Parathyroid adenoma (tissue), 2 donors: ENCODE results near the gene TPPP3.

Source experiments
- H2AFZ ChIP-seq: fragments of 300-600 bp; sonication (generic); one replicate; pipeline ENCODE4 v1.7.0; 2017; ENCODE audit warnings: antibody characterized with exemption, mild to moderate bottlenecking
- H3K27ac ChIP-seq: fragments of 300-600 bp; sonication (generic); one replicate; pipeline ENCODE4 v1.7.0; 2017
- H3K27me3 ChIP-seq: fragments of 300-600 bp; sonication (generic); one replicate; pipeline ENCODE4 v1.7.0; 2017; ENCODE audit warnings: low read length; ENCODE audit not compliant: control insufficient read depth, insufficient read depth
- H3K36me3 ChIP-seq: fragments of 300-600 bp; sonication (generic); one replicate; pipeline ENCODE4 v1.7.0; 2017; ENCODE audit warnings: low read length; ENCODE audit not compliant: control insufficient read depth, insufficient read depth
- H3K4me1 ChIP-seq: fragments of 300-600 bp; sonication (generic); one replicate; pipeline ENCODE4 v1.7.0; 2017; ENCODE audit warnings: control low read depth
- H3K4me2 ChIP-seq: fragments of 300-600 bp; sonication (generic); one replicate; pipeline ENCODE4 v1.7.0; 2017; ENCODE audit warnings: low read length
- H3K4me3 ChIP-seq: fragments of 300-600 bp; sonication (generic); one replicate; pipeline ENCODE4 v1.7.0; 2017; ENCODE audit warnings: low read depth, low read length
- H3K79me2 ChIP-seq: fragments of 300-600 bp; sonication (generic); one replicate; pipeline ENCODE4 v1.7.0; 2017; ENCODE audit warnings: control low read depth
- H3K9ac ChIP-seq: fragments of 300-600 bp; sonication (generic); one replicate; pipeline ENCODE4 v1.7.0; 2017; ENCODE audit warnings: mild to moderate bottlenecking
- H3K9me3 ChIP-seq: fragments of 300-600 bp; sonication (generic); one replicate; pipeline ENCODE4 v1.7.0; 2017; ENCODE audit warnings: low read length; ENCODE audit not compliant: control insufficient read depth
- CTCF ChIP-seq: fragments of 300-600 bp; sonication (generic); IDR thresholded peaks from one replicate; pipeline ENCODE4 v1.7.0; 2017; ENCODE audit warnings: antibody characterized with exemption, mild to moderate bottlenecking
- donor health status: primary hyperparathyroidism.

TPPP3 gene

GRCh38 chr16:67393788-67394154 is 473 bp upstream of the TPPP3 start:
- peak overlapping the region; percentile 76 for H3K4me2 ChIP-seq
- H3K79me2 ChIP-seq, result no peaks in the 10 kb centered on the region
- no peaks in the 10 kb centered on the region for H3K9me3 ChIP-seq
- peak overlapping the region; percentile 34 for H3K27ac ChIP-seq
- H3K27me3 ChIP-seq, result no peaks in the 10 kb centered on the region
- no peak overlapping the region for H3K9ac ChIP-seq
- peak overlapping the region; percentile 69 for H2AFZ ChIP-seq
- TF ChIP-seq CTCF, result no peak
- H3K4me1 ChIP-seq, result peaks cover 17% of the 10 kb centered on the region
- no peaks in the 10 kb centered on the region for H3K36me3 ChIP-seq
- peak overlapping the region; percentile 64 for H3K4me3 ChIP-seq

GRCh38 chr16:67392301-67393059 is 818 bp downstream of the TPPP3 start:
- H3K9me3 ChIP-seq, result no peaks in the 10 kb centered on the region
- no peak overlapping the region for H3K27ac ChIP-seq
- H3K9ac ChIP-seq, result no peak overlapping the region
- H3K4me3 ChIP-seq, result peak overlapping the region; percentile 64
- H3K4me1 ChIP-seq, result peaks cover 17% of the 10 kb centered on the region
- H3K36me3 ChIP-seq, result no peaks in the 10 kb centered on the region
- no peaks in the 10 kb centered on the region for H3K27me3 ChIP-seq
- no peaks in the 10 kb centered on the region for H3K79me2 ChIP-seq
- peak overlapping the region; percentile 76 for H3K4me2 ChIP-seq
- H2AFZ ChIP-seq, result peak overlapping the region; percentile 69
- no peak for TF ChIP-seq CTCF

DNA sequence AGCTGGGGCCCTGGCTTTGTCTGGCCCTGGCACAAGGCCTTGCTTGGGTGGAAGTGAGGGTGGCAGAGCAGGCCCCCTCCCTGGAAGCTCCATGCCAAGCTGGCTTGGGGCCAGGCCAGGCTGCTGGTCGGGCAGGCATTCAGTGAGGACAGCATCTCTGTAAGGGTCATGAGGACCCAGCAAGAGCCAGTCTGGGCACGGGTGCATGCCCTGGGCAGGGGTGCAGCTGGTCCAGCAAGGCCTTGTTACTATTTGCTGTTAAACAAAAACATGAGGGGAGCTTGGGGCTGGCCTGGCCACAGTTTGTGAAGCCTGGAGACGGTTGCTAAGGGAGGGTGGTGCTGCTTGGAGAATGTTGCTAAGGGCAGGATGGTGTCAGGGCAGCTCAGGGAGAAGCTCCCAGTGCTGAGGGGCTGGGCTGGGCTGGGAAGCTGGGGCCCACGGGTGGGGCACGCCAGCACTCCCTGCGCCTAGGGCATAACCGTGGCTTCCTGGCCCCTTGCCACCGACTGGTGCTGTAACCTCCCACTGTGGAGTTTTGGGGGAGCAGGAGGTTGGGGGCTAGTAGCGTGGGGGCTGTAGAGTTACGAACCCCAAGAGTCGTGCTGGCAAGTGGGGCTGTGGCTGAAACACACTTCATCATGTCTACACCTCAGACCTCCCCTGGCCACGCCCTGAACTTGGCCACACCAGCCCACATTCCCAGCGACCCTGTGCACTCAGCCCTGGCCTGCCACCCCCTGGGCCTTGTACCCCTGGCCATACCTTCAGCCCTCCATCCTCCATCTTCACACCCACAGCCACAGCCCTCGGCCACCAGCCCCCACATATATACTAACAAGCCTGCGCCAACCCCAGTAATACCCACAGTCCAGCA is 1.6 kb downstream of the TPPP3 start:
- no peak overlapping the region for H2AFZ ChIP-seq
- H3K27ac ChIP-seq, result no peak overlapping the region
- no peak for TF ChIP-seq CTCF
- H3K9me3 ChIP-seq, result no peaks in the 10 kb centered on the region
- no peak overlapping the region for H3K9ac ChIP-seq
- no peaks in the 10 kb centered on the region for H3K27me3 ChIP-seq
- H3K4me3 ChIP-seq, result no peak overlapping the region
- H3K36me3 ChIP-seq, result no peaks in the 10 kb centered on the region
- no peak overlapping the region for H3K4me2 ChIP-seq
- H3K4me1 ChIP-seq, result peaks cover 12% of the 10 kb centered on the region
- no peaks in the 10 kb centered on the region for H3K79me2 ChIP-seq

DNA sequence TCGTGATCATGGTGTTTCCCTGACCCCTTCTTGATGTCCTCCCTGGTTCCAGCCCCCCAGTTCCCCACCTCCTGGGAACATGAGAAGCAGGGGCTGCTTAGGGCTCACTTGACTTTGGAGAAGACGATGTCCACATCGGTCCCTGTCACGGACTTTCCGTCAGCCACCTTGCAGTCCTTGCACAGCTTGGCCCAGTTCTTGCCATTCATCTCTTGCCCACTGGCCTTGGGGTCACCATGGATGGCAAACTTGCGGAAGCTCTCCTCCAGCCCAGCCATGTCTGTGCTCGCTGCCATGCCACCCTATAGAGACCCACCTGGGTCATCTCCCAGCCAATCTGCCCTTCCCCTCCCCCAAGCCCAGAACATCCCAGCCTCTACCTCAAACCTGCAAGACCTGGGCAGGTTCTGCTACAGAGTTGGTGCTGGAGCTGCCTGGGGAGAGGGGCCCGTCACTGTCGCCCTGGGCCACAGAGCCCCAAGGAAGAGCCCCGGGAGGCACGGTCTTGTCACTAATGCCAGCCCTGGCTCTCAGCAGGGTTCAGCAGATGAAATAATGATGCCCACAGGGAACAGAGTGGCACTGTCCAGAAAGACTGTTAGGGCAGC is 2.4 kb downstream of the TPPP3 start:
- no peak for TF ChIP-seq CTCF
- no peaks in the 10 kb centered on the region for H3K79me2 ChIP-seq
- H3K4me1 ChIP-seq, result peaks cover 6% of the 10 kb centered on the region
- H3K36me3 ChIP-seq, result no peaks in the 10 kb centered on the region
- H3K27me3 ChIP-seq, result no peaks in the 10 kb centered on the region
- H3K4me3 ChIP-seq, result no peak overlapping the region
- no peak overlapping the region for H3K9ac ChIP-seq
- no peaks in the 10 kb centered on the region for H3K9me3 ChIP-seq
- H2AFZ ChIP-seq, result no peak overlapping the region
- no peak overlapping the region for H3K4me2 ChIP-seq
- H3K27ac ChIP-seq, result no peak overlapping the region
